Erythroblast (primary cell): ENCODE measurements around the gene TRIM14.

ENCODE experiments used
- GATA1 ChIP-seq: IDR thresholded peaks from 2 replicates; pipeline ENCODE4 v1.6.1; 2011; ENCODE audit warnings: low read depth, mild to moderate bottlenecking, control low read depth, low read length, moderate library complexity
- POLR2A ChIP-seq: IDR thresholded peaks from 2 replicates; pipeline ENCODE4 v1.6.1; 2011; ENCODE audit warnings: mild to moderate bottlenecking, low read length

DNA sequence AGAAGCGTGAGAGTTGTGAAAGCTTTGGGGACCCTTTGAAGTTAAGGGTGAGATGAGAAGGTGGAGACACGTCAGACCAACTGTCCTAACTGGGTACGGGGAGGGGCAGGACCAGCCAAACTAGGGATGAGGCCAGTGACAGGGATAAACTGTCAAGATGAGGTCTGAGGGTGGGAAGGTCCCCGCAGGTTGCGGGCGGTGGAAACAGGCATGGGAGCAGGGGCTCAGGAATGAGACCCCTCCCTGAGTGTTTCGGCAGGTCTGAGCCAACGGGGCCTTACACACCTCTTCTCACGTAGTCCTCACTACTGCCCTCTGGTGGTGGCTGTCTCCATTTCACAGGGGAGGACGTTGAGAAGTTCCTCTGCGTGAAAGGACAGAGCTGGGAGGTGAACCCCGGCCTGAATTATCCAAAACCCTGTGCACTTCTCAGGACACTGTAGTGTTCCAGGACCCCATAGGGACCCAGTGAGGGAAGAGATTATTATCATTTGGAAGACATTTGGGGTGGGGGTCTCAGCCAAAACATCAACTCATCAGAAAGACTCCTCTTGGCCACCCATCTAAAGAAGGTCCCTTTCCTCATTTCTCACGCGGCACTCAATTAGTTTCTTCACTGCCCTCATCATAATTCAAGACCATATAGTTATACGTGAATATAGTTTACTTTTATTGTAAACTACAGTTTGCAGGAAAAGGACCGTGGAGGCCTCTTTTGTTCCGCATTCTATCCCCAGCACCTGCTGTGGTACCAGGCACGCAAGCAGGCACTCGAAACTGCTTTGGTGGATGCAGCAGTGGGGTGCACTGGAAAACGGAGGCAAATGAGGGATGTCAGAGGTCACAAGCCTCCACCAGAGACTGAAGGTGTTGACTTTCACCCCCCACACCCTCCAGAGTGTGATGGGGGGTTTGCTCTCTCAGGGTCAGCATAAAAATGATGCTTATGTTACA lies 84.2 kb downstream of the TRIM14 start:
- TF ChIP-seq POLR2A (no peak), GATA1 (no peak)
